H1 (cell line): Measurements from ENCODE around the gene SLC25A5. TPM values are rescaled to one million over a fixed set of nuclear protein-coding genes. Genes with fewer than 3 reads are reported as not detected.

Experiments used
- CTCF ChIA-PET: fragments of 300-600 bp; sonication (Branson Sonifier 250); formaldehyde crosslinking; loops from one replicate; lab custom pipeline; 2021; ENCODE audit not compliant: partially characterized antibody; lab: Charles Lee
- POLR2A ChIA-PET: fragments of 300-600 bp; sonication (Branson Sonifier 250); formaldehyde crosslinking; loops from one replicate; lab custom pipeline; 2021; ENCODE audit warnings: inconsistent platforms; ENCODE audit not compliant: partially characterized antibody; lab: Charles Lee
- DNase-seq, 2 experiments: peaks; one replicate each; pipeline versions ENCODE4 v3.0.0 to v3.0.0-alpha.2; 2010 to 2022; ENCODE audit warnings: low spot score in 2 of 2, low read depth in 1 of 2, mixed read lengths in 1 of 2
- FAIRE-seq: peaks from 2 replicates; lab custom pipeline; 2011; peaks lifted over from hg19 to GRCh38; lab: Jason Lieb, UNC
- H2AFZ ChIP-seq: 2 replicates; pipeline ENCODE4 v1.8.1; 2012; ENCODE audit warnings: low read length, inconsistent platforms
- H2AK5ac ChIP-seq: 2 replicates; pipeline ENCODE4 v1.6.1; 2013; ENCODE audit warnings: low read depth, low read length
- H2BK120ac ChIP-seq: replicated peaks from 2 replicates; pipeline ENCODE3; 2013; ENCODE audit warnings: low read depth, low read length, inconsistent platforms
- H2BK12ac ChIP-seq: 2 replicates; pipeline ENCODE4 v1.6.1; 2013; ENCODE audit warnings: low read depth, low read length
- H2BK15ac ChIP-seq: 2 replicates; pipeline ENCODE4 v1.6.1; 2013; ENCODE audit warnings: low read length
- H2BK20ac ChIP-seq: 2 replicates; pipeline ENCODE4 v1.6.1; 2013; ENCODE audit warnings: low read length
- H2BK5ac ChIP-seq: 2 replicates; pipeline ENCODE4 v1.6.1; 2013; ENCODE audit warnings: low read depth, low read length
- H3K14ac ChIP-seq: 2 replicates; pipeline ENCODE4 v1.6.1; 2013; ENCODE audit warnings: inconsistent platforms; ENCODE audit not compliant: insufficient read length
- H3K18ac ChIP-seq: 2 replicates; pipeline ENCODE4 v1.6.1; 2013; ENCODE audit warnings: low read length; ENCODE audit errors: extremely low read depth
- H3K23ac ChIP-seq: 2 replicates; pipeline ENCODE4 v1.6.1; 2013; ENCODE audit warnings: inconsistent platforms; ENCODE audit not compliant: insufficient read length
- H3K23me2 ChIP-seq: 2 replicates; pipeline ENCODE4 v1.6.1; 2013; ENCODE audit warnings: low read depth, low read length
- H3K27ac ChIP-seq: 2 replicates; pipeline ENCODE4 v1.6.1; 2011; ENCODE audit warnings: low read depth, low read length, inconsistent platforms
- H3K27me3 ChIP-seq, 4 experiments: replicated peaks in 1 of 4; 1 replicate in 1 of 4; 2 replicates in 3 of 4; pipeline versions ENCODE4 v1.6.1 to v1.8.1; 2011 to 2013; ENCODE audit warnings: low read length in 3 of 4, mild to moderate bottlenecking in 3 of 4, inconsistent platforms in 2 of 4, mixed read lengths in 2 of 4, moderate library complexity in 1 of 4; ENCODE audit not compliant: control insufficient read depth in 3 of 4, insufficient read depth in 3 of 4; ENCODE audit errors: extremely low read depth in 1 of 4
- H3K36me3 ChIP-seq, 4 experiments: 2 replicates each; pipeline versions ENCODE4 v1.6.1 to v1.8.1; 2011 to 2013; ENCODE audit warnings: mild to moderate bottlenecking in 4 of 4, low read length in 3 of 4, moderate library complexity in 2 of 4, control low read depth in 1 of 4, inconsistent platforms in 1 of 4; ENCODE audit not compliant: insufficient read depth in 4 of 4, control insufficient read depth in 2 of 4
- H3K4ac ChIP-seq: replicated peaks from 2 replicates; pipeline ENCODE3; 2013; ENCODE audit warnings: low read length, low read depth, mixed read lengths, inconsistent platforms; ENCODE audit not compliant: insufficient read length
- H3K4me1 ChIP-seq, 4 experiments: replicated peaks in 1 of 4; 1 replicate in 1 of 4; 2 replicates in 3 of 4; pipeline versions ENCODE4 v1.6.1 to v1.8.1; 2011 to 2013; ENCODE audit warnings: low read length in 3 of 4, inconsistent platforms in 2 of 4, mixed read lengths in 1 of 4; ENCODE audit not compliant: insufficient read depth in 4 of 4, control insufficient read depth in 3 of 4
- H3K4me2 ChIP-seq, 2 experiments: 2 replicates each; pipeline versions ENCODE4 v1.6.1 to v1.8.1; 2011 to 2013; ENCODE audit warnings: low read depth in 2 of 2, low read length in 2 of 2, control low read depth in 1 of 2, inconsistent platforms in 1 of 2, mild to moderate bottlenecking in 1 of 2; ENCODE audit not compliant: insufficient read depth in 1 of 2
- H3K4me3 ChIP-seq, 4 experiments: fragments of 200-600, 300-600 bp in 1 of 4; sonication (generic), shearing (Covaris generic), sonication (Bioruptor Twin) in 1 of 4; 2 replicates each; pipeline versions ENCODE4 v1.5.1 to v1.8.1; 2011 to 2016; ENCODE audit warnings: low read length in 4 of 4, low read depth in 3 of 4, control low read depth in 2 of 4, inconsistent platforms in 2 of 4, mild to moderate bottlenecking in 2 of 4, mixed read lengths in 1 of 4, moderate library complexity in 1 of 4; ENCODE audit not compliant: insufficient read depth in 2 of 4; ENCODE audit errors: extremely low read depth in 1 of 4
- H3K56ac ChIP-seq: replicated peaks from 2 replicates; pipeline ENCODE3; 2013; ENCODE audit warnings: low read depth, mild to moderate bottlenecking, mixed read lengths, low read length, inconsistent platforms; ENCODE audit not compliant: insufficient read length
- H3K79me1 ChIP-seq: 2 replicates; pipeline ENCODE4 v1.6.1; 2013; ENCODE audit warnings: low read depth, low read length, control low read depth
- H3K79me2 ChIP-seq, 2 experiments: 2 replicates each; pipeline versions ENCODE4 v1.6.1 to v1.8.1; 2012 to 2013; ENCODE audit warnings: low read length in 2 of 2, mild to moderate bottlenecking in 2 of 2, inconsistent platforms in 1 of 2; ENCODE audit not compliant: insufficient read depth in 2 of 2, control insufficient read depth in 1 of 2
- H3K9ac ChIP-seq, 4 experiments: replicated peaks in 1 of 4; 1 replicate in 1 of 4; 2 replicates in 3 of 4; pipeline versions ENCODE4 v1.6.1 to v1.8.1; 2011 to 2013; ENCODE audit warnings: low read depth in 3 of 4, low read length in 3 of 4, control low read depth in 2 of 4, mild to moderate bottlenecking in 2 of 4, moderate library complexity in 2 of 4, inconsistent platforms in 1 of 4; ENCODE audit errors: extremely low read depth in 1 of 4
- H3K9me3 ChIP-seq, 2 experiments: 2 replicates each; pipeline versions ENCODE4 v1.6.1 to v1.8.1; 2012 to 2013; ENCODE audit warnings: mild to moderate bottlenecking in 2 of 2, moderate library complexity in 2 of 2, control low read depth in 1 of 2, inconsistent platforms in 1 of 2, low read depth in 1 of 2, low read length in 1 of 2, mixed read lengths in 1 of 2; ENCODE audit not compliant: insufficient read depth in 2 of 2
- H4K20me1 ChIP-seq, 2 experiments: replicated peaks in 1 of 2; 2 replicates each; pipeline versions ENCODE3 to v1.8.1; 2011 to 2013; ENCODE audit warnings: inconsistent platforms in 2 of 2, low read length in 2 of 2, mild to moderate bottlenecking in 1 of 2; ENCODE audit not compliant: insufficient read depth in 2 of 2, control insufficient read depth in 1 of 2
- H4K5ac ChIP-seq: 2 replicates; pipeline ENCODE4 v1.6.1; 2013; ENCODE audit warnings: low read length, low read depth, mixed read lengths, inconsistent platforms; ENCODE audit not compliant: insufficient read length
- H4K8ac ChIP-seq: 2 replicates; pipeline ENCODE4 v1.8.0; 2013; ENCODE audit warnings: mild to moderate bottlenecking, moderate library complexity, low read length, inconsistent platforms; ENCODE audit not compliant: insufficient read depth; ENCODE audit errors: extremely low read depth
- H4K91ac ChIP-seq: replicated peaks from 2 replicates; pipeline ENCODE3; 2013; ENCODE audit warnings: low read length, mixed read lengths, inconsistent platforms; ENCODE audit not compliant: insufficient read length
- CBX5 ChIP-seq: fragments of 300-800, 300-1000 bp; sonication (generic); IDR thresholded peaks from 2 replicates; pipeline ENCODE4 v1.7.1; 2016; ENCODE audit warnings: antibody characterized with exemption, low read length, low read depth
- CREB1 ChIP-seq: IDR thresholded peaks from 2 replicates; pipeline ENCODE4 v1.6.1; 2012; ENCODE audit warnings: inconsistent platforms
- CTCF ChIP-seq, 3 experiments: IDR thresholded peaks; 1 replicate in 2 of 3; 2 replicates in 1 of 3; pipeline versions ENCODE4 v1.5.1 to v1.6.1; 2011; ENCODE audit warnings: low read length in 3 of 3, mild to moderate bottlenecking in 3 of 3, inconsistent platforms in 2 of 3, low read depth in 1 of 3, moderate library complexity in 1 of 3; ENCODE audit not compliant: insufficient read depth in 1 of 3; ENCODE audit errors: control extremely low read depth in 1 of 3
- NANOG ChIP-seq: IDR thresholded peaks from 2 replicates; pipeline ENCODE4 v1.6.1; 2011; ENCODE audit warnings: low read length, low read depth, mild to moderate bottlenecking, inconsistent platforms; ENCODE audit not compliant: insufficient read depth, poor library complexity, severe bottlenecking
- SIX5 ChIP-seq: IDR thresholded peaks from 2 replicates; pipeline ENCODE4 v1.6.1; 2011; ENCODE audit warnings: mild to moderate bottlenecking, low read depth, low read length
- WGBS, 2 experiments: shearing (Covaris generic) in 1 of 2; methylation state at CpG; one replicate each; pipeline versions ENCODE4 v1.1.6 to v1.1.7; 2013 to 2015; ENCODE audit warnings: low lambda C conversion rate in 2 of 2, mixed read lengths in 2 of 2, inconsistent platforms in 1 of 2, low coverage in 1 of 2, missing lambda C conversion rate in 1 of 2; ENCODE audit not compliant: insufficient replicate concordance in 2 of 2, insufficient coverage in 1 of 2, insufficient read length in 1 of 2; ENCODE audit errors: extremely low coverage in 1 of 2, missing lambda C conversion rate in 1 of 2; 5-methylcytosine and 5-hydroxymethylcytosine counted together
- polyA plus RNA-seq, 7 experiments: library from polyadenylated mRNA; depleted of rRNA in 3 of 7; stranded (reverse) in 5 of 7; unstranded in 2 of 7; fragments of >200 nt in 5 of 7; fragments of 200-250 nt in 2 of 7; gene quantifications; 1 replicate in 5 of 7; 2 replicates in 1 of 7; 4 replicates in 1 of 7; pipeline versions ENCODE4 v1.2.1 to v1.2.3, GENCODE V29; 2011 to 2013; ENCODE audit warnings: missing spikeins in 2 of 7, mixed read lengths in 2 of 7
- total RNA-seq: library from RNA; stranded (reverse); fragmentation: NEBNext Ultra II Directional; extraction: Animal tissue kit (Norgen Biotek cat#: 25700); gene quantifications from 2 replicates; pipeline ENCODE4 v1.2.1, GENCODE V29; 2021

Gene SLC25A5
- total and polyA plus RNA-seq, 2 of the 8 experiments (the other 6 are each of a cell fraction or from before 2014, with no cell fraction given): 512 to 727 TPM

GRCh38 chrX:119442286-119442685 lies 26.0 kb upstream of the SLC25A5 start:
- no peak overlapping the region for H3K56ac ChIP-seq
- H3K14ac ChIP-seq: no peak overlapping the region
- ChIA-PET CTCF (no interaction called here), POLR2A (no interaction called here)
- H2BK20ac ChIP-seq: no peak overlapping the region
- H2BK5ac ChIP-seq: no peak overlapping the region
- H3K4me2 ChIP-seq: no peak overlapping the region
- no peaks in the 10 kb centered on the region for H3K9me3 ChIP-seq
- H4K5ac ChIP-seq: no peak overlapping the region
- DNase-seq (no peak), FAIRE-seq (no peak)
- no peaks in the 10 kb centered on the region for H4K20me1 ChIP-seq
- H3K27ac ChIP-seq: no peak overlapping the region
- H2BK15ac ChIP-seq: no peak overlapping the region
- H3K4me1 ChIP-seq: no peaks in the 10 kb centered on the region
- no peak overlapping the region for H3K23ac ChIP-seq
- no peak overlapping the region for H2BK120ac ChIP-seq
- no peaks in the 10 kb centered on the region for H3K23me2 ChIP-seq
- no peak overlapping the region for H3K4me3 ChIP-seq
- H3K9ac ChIP-seq: no peak overlapping the region
- WGBS, 2 experiments: 88% methylated on average over 2 of the region's 2 CpGs; no CpG with 5 or more reads in 1 of the 2 experiments
- H3K4ac ChIP-seq: no peak overlapping the region
- no peak overlapping the region for H2AK5ac ChIP-seq
- H3K79me1 ChIP-seq: no peaks in the 10 kb centered on the region
- no peak overlapping the region for H2AFZ ChIP-seq
- no peaks in the 10 kb centered on the region for H3K27me3 ChIP-seq
- no peak overlapping the region for H4K91ac ChIP-seq
- TF ChIP-seq CTCF (IDR thresholded peaks at IDR 0.05; ENCODE audit: control extremely low read depth in 1 of 3, insufficient read depth in 1 of 3, low read depth in 1 of 3, low read length in 3 of 3) (no peak), CBX5 (no peak), SIX5 (no peak), NANOG (no peak), CREB1 (no peak)
- H3K36me3 ChIP-seq: no peaks in the 10 kb centered on the region
- no peak overlapping the region for H3K18ac ChIP-seq
- no peaks in the 10 kb centered on the region for H3K79me2 ChIP-seq
- H2BK12ac ChIP-seq: no peak overlapping the region
- H4K8ac ChIP-seq: no peak overlapping the region
